HepG2 (cell line): ENCODE data around the gene HDHD3. TPM values are rescaled to one million over a fixed set of nuclear protein-coding genes. Genes with fewer than 3 reads are reported as not detected.

Source experiments
- ATF2 ChIP-seq: sonication (generic); formaldehyde crosslinking; IDR thresholded peaks from 2 replicates; pipeline ENCODE4 v1.4.0; 2020; ENCODE audit warnings: missing genetic modification reagents
- DBP ChIP-seq: sonication (generic); formaldehyde crosslinking; IDR thresholded peaks from 2 replicates; pipeline ENCODE4 v1.4.0; 2020; ENCODE audit warnings: missing genetic modification reagents; ENCODE audit errors: not compliant biosample characterization
- HMGXB4 ChIP-seq, 2 experiments: sonication (generic) in 1 of 2; formaldehyde crosslinking in 1 of 2; IDR thresholded peaks; 2 replicates each; pipeline versions ENCODE4 v1.4.0 to v1.6.1; 2018 to 2020; ENCODE audit warnings: missing genetic modification reagents in 2 of 2, borderline replicate concordance in 1 of 2, low read depth in 1 of 2, mild to moderate bottlenecking in 1 of 2, missing biosample characterization in 1 of 2
- KDM5A ChIP-seq: fragments of 200-600 bp; sonication (generic); IDR thresholded peaks from 2 replicates; pipeline ENCODE4 v1.7.0; 2018; ENCODE audit warnings: antibody characterized with exemption, mild to moderate bottlenecking, low read length, borderline replicate concordance
- KLF9 ChIP-seq: IDR thresholded peaks from 2 replicates; pipeline ENCODE4 v1.6.1; 2016; ENCODE audit warnings: low read depth
- MAX ChIP-seq: IDR thresholded peaks from 2 replicates; pipeline ENCODE4 v1.6.1; 2012; ENCODE audit warnings: inconsistent platforms
- MED13 ChIP-seq: sonication (generic); formaldehyde crosslinking; IDR thresholded peaks from 2 replicates; pipeline ENCODE4 v1.5.0; 2020; ENCODE audit warnings: missing genetic modification reagents
- MYPOP ChIP-seq: sonication (generic); formaldehyde crosslinking; IDR thresholded peaks from 2 replicates; pipeline ENCODE4 v1.8.1; 2023; ENCODE audit warnings: mild to moderate bottlenecking, moderate library complexity, missing genetic modification reagents
- PHF21A ChIP-seq: sonication (generic); formaldehyde crosslinking; IDR thresholded peaks from 2 replicates; pipeline ENCODE4 v1.5.0; 2020; ENCODE audit warnings: mild to moderate bottlenecking, missing genetic modification reagents
- RAD21 ChIP-seq: fragments of 450-650 bp; formaldehyde crosslinking; IDR thresholded peaks from 2 replicates; pipeline ENCODE4 v1.5.0; 2020; ENCODE audit warnings: mild to moderate bottlenecking
- SAP130 ChIP-seq: IDR thresholded peaks from 2 replicates; pipeline ENCODE4 v1.6.1; 2016; ENCODE audit warnings: low read depth
- SNAPC5 ChIP-seq: sonication (generic); formaldehyde crosslinking; IDR thresholded peaks from 2 replicates; pipeline ENCODE4 v1.8.1; 2023; ENCODE audit warnings: mild to moderate bottlenecking, missing genetic modification reagents, borderline replicate concordance
- ZBTB3 ChIP-seq: sonication (generic); formaldehyde crosslinking; IDR thresholded peaks from 2 replicates; pipeline ENCODE4 v1.4.0; 2020; ENCODE audit warnings: low read depth, mild to moderate bottlenecking, moderate library complexity, missing genetic modification reagents, borderline replicate concordance
- ZFP90 ChIP-seq: sonication (generic); formaldehyde crosslinking; IDR thresholded peaks from 2 replicates; pipeline ENCODE4 v1.8.0; 2022; ENCODE audit warnings: missing genetic modification reagents, mild to moderate bottlenecking, inconsistent platforms, borderline replicate concordance
- ZMYM3 ChIP-seq: sonication (generic); formaldehyde crosslinking; IDR thresholded peaks from 2 replicates; pipeline ENCODE4 v1.5.1; 2020; ENCODE audit warnings: mild to moderate bottlenecking, missing genetic modification reagents
- ZNF224 ChIP-seq: sonication (generic); formaldehyde crosslinking; IDR thresholded peaks from 2 replicates; pipeline ENCODE4 v1.5.0; 2020; ENCODE audit warnings: mild to moderate bottlenecking, missing genetic modification reagents
- ZNF232 ChIP-seq: sonication (generic); formaldehyde crosslinking; IDR thresholded peaks from 2 replicates; pipeline ENCODE4 v1.4.0; 2020; ENCODE audit warnings: missing genetic modification reagents, borderline replicate concordance
- ZNF33A ChIP-seq: sonication (generic); formaldehyde crosslinking; IDR thresholded peaks from 2 replicates; pipeline ENCODE4 v1.5.1; 2020; ENCODE audit warnings: missing genetic modification reagents, mild to moderate bottlenecking, moderate library complexity, borderline replicate concordance
- ZNF343 ChIP-seq: sonication (generic); formaldehyde crosslinking; IDR thresholded peaks from 2 replicates; pipeline ENCODE4 v1.4.0; 2020; ENCODE audit warnings: mild to moderate bottlenecking, missing genetic modification reagents
- ZNF788 ChIP-seq: sonication (generic); formaldehyde crosslinking; IDR thresholded peaks from 2 replicates; pipeline ENCODE4 v1.5.0; 2020; ENCODE audit warnings: mild to moderate bottlenecking, missing genetic modification reagents, borderline replicate concordance
- polyA plus RNA-seq, 8 experiments: library from polyadenylated mRNA; depleted of rRNA in 3 of 8; stranded (reverse) in 7 of 8; unstranded in 1 of 8; fragments of >200 nt; fragmentation: Illumina TruSeq in 4 of 8; extraction: Trizol in 4 of 8; gene quantifications; 2 replicates each; pipeline versions ENCODE4 v1.2.1 to v1.2.3, GENCODE V29; 2011 to 2016; ENCODE audit warnings: low read depth in 4 of 8, missing spikeins in 1 of 8, mixed read lengths in 1 of 8; ENCODE audit not compliant: insufficient read depth in 1 of 8
- total RNA-seq, 5 experiments: library from RNA; depleted of rRNA; stranded (reverse); fragments of >200 nt; fragmentation: Illumina TruSeq; extraction: Trizol; gene quantifications; 2 replicates each; pipeline ENCODE4 v1.2.3, GENCODE V29; 2016; ENCODE audit warnings: low read depth in 1 of 5

HDHD3 gene
- total and polyA plus RNA-seq, 2 of the 13 experiments (the other 11 are each of a cell fraction or from before 2014, with no cell fraction given): 23.1 to 38.5 TPM

GRCh38 chr9:113376634-113377567, at the start of gene HDHD3 (continued):
- peak; percentile 38; the same call in 1 of the 2 replicates for TF ChIP-seq SNAPC5 (CRISPR knock-in tag)
- TF ChIP-seq KLF9 (CRISPR knock-in tag): no peak; the same call in 1 of the 2 replicates
- TF ChIP-seq ZFP90 (CRISPR knock-in tag): no peak
- no peak; the same call in 1 of the 2 replicates for TF ChIP-seq MAX
- TF ChIP-seq ZNF788 (CRISPR knock-in tag): peak; percentile 55; the same call in 1 of the 2 replicates
- no peak for TF ChIP-seq ZBTB3
- TF ChIP-seq MYPOP: no peak
- peak; percentile 27; the same call in 1 of the 2 replicates for TF ChIP-seq PHF21A (CRISPR knock-in tag)
- no peak for TF ChIP-seq ZNF232 (CRISPR knock-in tag)
- peak; percentile 59; the same call in 1 of the 2 replicates for TF ChIP-seq KDM5A
- TF ChIP-seq SAP130 (CRISPR knock-in tag): peak; percentile 82
- TF ChIP-seq ZNF343 (CRISPR knock-in tag): no peak
- TF ChIP-seq ATF2: peak; percentile 54; the same call in 1 of the 2 replicates
- peak; percentile 62 for TF ChIP-seq RAD21 (CRISPR knock-in tag)
- 0 out of 2 replicates have a peak, but pooled peaks have one; percentile 34 for TF ChIP-seq ZNF33A (CRISPR knock-in tag)
- no peak for TF ChIP-seq DBP (CRISPR knock-in tag)
- TF ChIP-seq ZNF224 (CRISPR knock-in tag): no peak
- peak; percentile 51; the same call in 1 of the 2 replicates for TF ChIP-seq ZMYM3 (CRISPR knock-in tag)
- TF ChIP-seq HMGXB4 (CRISPR knock-in tag; IDR thresholded peaks at IDR 0.05; ENCODE audit: borderline replicate concordance in 1 of 2, low read depth in 1 of 2): peak; percentile 57 to 70; a peak in 2 of 4 replicates
- TF ChIP-seq MED13: peak; percentile 36; the same call in 1 of the 2 replicates
